GM21529 (cell line): ENCODE data around the gene RAB11FIP4.
"Not testable (repeated sequence)": the region's sequence is repeated elsewhere in the genome, so short reads cannot be mapped to it uniquely, and the experiment has no call there.

Experiments
- ATAC-seq: cut with Tn5 transposase; IDR thresholded peaks from one replicate; pipeline ENCODE4 v1.9.1; 2021; ENCODE audit not compliant: unreplicated experiment

The RAB11FIP4 gene

GRCh38 chr17:31431852-31432658 lies 40.6 kb downstream of the RAB11FIP4 start:
- no peak for ATAC-seq

- no peak for ATAC-seq
Observed at GRCh38 chr17:31433091-31433790, 41.8 kb downstream of the RAB11FIP4 start.

- no peak for ATAC-seq
Observed at GRCh38 chr17:31433811-31434726, 42.6 kb downstream of the RAB11FIP4 start.

- ATAC-seq, result no peak
Observed at GRCh38 chr17:31434727-31435050, 43.2 kb downstream of the RAB11FIP4 start.

DNA sequence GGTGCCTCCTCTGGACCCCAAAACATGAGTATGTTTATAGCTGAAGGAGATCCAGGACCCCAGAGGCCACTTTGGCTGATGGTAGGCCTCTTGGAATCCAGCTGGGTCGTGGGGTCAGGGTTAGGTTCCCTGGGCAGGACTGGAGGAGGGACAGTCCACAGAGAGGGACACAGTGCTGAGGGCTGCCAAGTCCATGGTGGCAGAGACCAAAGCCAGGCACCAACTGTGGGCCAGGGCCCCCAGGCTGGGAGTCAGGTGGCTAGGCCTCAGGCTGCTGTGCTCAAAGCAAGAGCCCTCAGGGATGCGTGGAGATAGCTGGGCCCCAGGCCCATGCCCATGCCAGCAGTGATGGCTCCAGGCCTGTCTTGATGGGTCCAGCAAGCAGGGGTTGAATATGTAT lies 44.1 kb downstream of the RAB11FIP4 start:
- no peak for ATAC-seq

DNA sequence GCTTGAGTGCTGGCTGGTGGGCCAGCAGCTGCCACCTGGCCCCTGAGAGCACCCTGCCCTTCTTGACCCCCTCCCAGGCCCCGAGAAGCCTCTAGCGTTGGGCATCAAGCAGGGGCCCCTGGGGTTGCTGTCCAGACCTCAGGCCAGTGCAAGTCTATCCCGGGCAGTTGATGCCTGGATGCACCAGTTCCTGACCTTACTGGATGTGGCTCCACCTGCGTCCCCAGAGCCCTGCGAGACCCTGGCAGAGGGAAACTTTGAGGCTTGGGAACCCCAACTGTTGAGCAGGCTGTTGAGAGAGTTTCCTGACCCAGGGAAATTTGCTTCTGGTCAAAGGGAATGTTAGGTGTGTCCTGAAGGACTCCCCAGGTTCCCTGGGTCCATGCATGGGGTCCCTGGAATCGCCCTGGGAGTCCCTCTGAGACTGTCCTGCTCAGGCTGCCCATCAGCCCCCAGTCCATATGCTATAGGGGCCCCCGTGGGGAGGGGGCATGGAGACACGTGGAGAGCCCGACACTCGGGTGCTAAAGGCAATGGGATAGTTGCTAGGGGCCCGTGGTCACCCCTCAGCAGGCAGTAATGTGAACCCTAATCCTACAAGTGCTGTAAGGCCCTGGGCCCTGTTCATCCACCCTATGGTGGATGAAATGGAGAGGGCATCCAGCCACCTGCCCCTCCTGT lies 46.4 kb downstream of the RAB11FIP4 start:
- no peak for ATAC-seq

- ATAC-seq, result no peak
Observed at GRCh38 chr17:31439716-31440115, 48.2 kb downstream of the RAB11FIP4 start.

GRCh38 chr17:31442276-31442675 lies 50.8 kb downstream of the RAB11FIP4 start:
- no peak for ATAC-seq

DNA sequence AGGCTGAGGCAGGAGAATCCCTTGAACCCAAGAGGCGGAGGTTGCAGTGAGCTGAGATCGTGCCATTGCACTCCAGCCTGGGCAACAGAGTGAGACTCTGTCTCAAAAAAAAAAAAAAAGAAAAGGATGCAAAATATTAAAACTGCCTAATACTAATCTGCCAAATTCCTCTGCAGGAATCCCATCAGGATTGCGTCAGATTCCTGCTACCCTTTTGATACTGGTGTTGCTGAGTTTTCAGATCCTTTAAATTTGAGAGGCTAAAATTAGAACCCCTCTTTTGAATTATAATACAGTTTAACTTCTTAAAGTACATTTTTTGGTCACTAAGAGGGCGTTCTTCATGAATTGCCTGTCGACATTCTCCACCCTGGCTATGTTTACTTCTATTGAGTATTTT lies 51.4 kb downstream of the RAB11FIP4 start:
- not testable (repeated sequence) for ATAC-seq

DNA sequence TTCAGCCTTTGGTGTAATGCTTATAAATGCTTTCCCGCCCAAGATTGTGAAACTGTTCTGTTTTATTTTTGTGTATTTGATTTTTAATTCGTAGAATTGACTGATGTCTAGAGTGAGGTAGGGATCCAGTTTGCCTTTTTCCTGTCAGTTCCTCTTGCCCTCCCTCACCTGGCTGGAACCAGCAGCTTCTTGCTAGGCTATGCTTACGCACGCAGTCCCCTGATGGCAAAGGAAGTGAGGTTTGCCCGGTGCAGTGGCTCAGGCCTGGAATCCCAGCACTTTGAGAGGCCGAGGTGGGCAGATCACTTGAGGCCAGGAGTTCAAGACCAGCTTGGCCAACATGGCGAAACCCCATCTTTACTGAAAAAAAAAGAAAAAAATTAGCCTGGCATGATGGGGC lies 51.9 kb downstream of the RAB11FIP4 start:
- no peak for ATAC-seq

GRCh38 chr17:31444026-31444425 lies 52.6 kb downstream of the RAB11FIP4 start:
- ATAC-seq, result no peak

DNA sequence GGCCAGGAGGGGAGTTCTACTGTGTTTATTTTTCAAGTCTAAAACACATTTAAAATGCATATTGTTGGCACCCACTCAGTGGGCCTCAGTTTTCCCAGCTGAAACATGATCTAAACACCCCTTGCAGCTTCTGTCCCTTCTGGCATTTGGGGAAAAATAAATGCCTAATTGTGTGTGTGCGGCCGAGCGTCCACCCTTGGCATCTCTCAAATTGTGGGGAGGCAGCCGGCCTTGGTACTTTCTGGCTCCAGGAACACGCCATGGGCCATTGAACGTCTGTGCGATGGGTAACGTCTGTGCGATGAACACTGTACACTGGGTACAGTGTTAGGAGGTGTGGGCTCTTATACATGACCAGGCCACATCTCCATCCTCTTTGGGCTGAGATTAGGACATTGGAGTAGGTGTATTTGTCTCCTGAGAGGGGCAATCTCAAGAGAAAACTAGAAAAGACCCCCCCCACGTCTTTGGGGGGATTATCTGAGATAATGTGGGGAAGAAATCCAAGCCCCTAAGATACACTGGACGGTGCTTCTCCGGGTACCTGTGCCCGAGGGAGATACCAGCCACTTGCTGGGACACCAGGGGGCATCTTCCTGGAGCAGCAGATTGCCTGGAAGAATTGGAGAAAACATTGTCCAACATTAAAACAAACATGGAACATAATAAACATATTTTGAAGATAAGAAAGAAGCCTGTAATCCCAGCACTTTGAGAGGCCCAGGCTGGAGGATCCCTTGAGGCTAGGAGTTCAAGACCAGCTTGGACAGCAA lies 54.9 kb downstream of the RAB11FIP4 start:
- ATAC-seq, result no peak

DNA sequence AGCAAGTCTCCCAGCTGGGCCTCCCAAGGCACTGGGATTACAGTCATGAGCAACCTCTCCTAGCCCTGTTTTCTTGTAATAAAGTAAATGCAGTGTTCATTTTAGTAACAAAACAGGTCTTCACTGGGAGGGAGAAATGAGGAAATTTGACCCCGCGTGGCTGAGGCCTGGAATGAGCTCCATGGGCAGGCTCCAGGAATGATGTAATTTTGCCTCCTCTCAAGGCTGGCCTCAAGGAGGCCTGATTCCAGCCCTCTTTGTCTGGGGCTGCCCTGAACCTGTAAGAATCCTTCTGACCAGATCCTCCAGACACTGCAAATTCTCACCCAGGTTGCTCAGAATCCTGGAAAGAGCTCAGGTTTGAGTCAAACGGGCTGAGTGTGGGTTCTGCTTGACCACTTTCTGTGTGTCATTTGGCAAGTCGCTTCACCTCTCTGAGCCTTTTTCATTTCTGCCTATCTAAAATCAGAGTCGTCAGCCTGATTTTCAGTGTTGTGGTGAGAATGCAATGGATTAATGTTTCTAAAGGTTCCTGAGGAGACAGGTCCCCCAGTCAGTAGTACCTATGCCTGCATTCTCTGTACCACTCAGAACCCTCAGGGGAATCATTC lies 57.1 kb downstream of the RAB11FIP4 start:
- ATAC-seq, result no peak

DNA sequence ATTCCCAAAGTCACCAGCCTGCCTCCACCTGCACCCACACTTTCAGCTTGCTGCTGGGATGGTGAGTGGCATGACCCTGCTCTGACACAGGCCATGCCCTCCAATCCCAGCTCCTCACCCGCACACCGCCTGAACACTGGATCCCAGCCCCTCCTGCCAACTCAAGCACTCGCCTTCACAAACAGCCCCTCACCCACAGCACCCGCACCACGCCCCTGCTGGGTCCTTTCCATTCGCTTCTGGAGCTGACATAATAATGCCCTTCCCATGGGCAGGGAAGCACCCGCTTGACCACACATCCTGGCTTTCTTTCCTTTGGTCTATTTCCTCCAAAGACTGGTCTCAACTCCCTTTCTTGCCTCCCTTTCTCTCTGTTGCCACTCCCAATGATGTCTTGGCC lies 57.6 kb downstream of the RAB11FIP4 start:
- no peak for ATAC-seq

DNA sequence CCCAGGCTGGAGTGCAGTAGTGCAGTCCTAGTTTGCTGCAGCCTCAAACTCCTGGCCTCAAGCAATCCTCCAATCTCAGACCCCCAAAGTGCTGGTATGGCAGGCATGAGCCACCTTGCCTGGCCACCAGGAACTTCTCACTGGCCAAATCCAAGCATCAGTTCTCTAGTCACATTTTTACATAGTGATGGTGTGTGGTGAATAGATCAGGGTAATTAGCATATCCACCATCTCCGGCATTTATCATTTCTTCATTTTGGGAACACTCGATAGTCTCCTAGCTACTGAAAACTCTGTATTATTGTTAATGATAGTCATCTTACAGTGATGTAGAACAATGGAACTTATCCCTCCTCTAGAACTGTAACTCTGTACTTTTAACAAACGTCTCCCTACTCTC lies 58.3 kb downstream of the RAB11FIP4 start:
- ATAC-seq, result no peak

- ATAC-seq, result no peak
Observed at GRCh38 chr17:31452101-31452500, 60.6 kb downstream of the RAB11FIP4 start.

DNA sequence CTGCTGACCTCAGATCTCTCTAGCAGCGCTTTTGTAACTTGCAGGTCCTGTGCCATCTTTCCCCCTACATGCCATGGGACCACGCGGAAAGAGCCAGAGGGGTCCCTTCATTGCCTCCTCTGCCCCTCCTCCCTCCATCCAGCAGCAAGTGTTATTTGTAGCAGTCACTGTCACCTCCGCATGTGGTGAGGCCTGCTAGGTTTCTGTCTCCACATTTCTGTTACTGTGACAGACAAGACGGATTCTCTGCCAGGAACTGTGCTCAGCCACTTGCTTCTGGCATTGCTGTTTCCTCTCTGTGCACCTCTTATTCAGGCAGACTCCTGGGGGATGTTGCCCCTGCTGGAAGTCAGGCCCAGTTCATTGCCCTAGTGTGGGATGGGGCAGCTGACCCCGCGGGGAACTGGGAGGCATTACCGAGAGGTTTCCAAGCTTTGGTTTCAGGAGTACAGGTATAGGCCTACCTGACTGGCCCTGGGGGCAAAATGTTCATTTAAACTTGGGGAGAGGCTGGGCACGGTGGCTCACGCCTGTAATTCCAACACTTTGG lies 61.2 kb downstream of the RAB11FIP4 start:
- ATAC-seq, result no peak

- no peak for ATAC-seq
Observed at GRCh38 chr17:31453896-31454295, 62.4 kb downstream of the RAB11FIP4 start.

DNA sequence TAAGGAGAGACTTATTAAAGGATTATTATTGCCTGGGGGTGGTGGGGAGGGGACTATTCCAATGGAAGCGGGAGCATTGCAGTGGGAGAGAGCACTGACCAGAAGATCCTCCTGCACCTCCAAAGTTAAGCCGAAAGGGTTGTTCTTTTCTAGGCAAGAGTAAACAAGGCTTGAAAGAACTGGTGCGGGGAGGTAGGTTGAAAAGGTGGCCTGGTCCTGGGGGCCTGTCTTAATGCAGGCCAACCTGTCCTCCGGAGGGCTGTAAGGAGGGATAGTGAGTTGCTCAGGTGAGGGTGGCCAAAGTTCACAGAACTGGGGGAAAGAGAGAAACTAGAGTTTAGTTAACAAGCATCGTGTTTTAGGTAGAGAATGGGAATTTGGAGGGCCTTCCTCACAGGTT lies 65.3 kb downstream of the RAB11FIP4 start:
- no peak for ATAC-seq
